ENCODE results near the gene COL4A2.

The COL4A2 gene

DNA sequence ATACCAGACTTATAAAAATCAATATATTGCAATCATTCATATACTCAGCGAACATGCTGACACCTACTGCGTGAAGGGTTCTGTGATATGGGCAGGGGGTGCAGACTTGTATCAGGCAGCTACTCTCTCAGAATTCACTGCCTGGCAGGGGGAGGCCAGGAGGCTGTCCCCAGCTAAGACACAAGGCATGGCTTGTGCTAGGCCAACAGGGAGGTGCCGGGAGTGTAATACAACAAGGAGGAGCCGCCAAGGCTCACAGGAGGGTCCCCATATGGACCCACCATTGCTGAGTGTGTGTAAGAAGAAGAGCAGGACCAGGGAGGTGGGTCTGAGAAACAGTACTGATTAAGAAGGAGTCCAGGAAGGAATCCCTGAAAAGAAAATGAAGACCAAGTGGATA lies 97.2 kb downstream of the COL4A2 start:
- H3K27ac ChIP-seq (replicated peaks; ENCODE audit: low read length) = no peak overlapping the region
- no peak overlapping the region for H2BK15ac ChIP-seq (ENCODE audit: low read length)
- no peak for DNase-seq (ENCODE audit: low spot score)
- no peak overlapping the region for H2AFZ ChIP-seq (ENCODE audit: low read length)
- no CpG with 5 or more reads among the region's 4 CpGs for WGBS, 2 donors (ENCODE audit: extremely low coverage in 2 of 2, insufficient read length in 2 of 2, insufficient replicate concordance in 1 of 2)
- no peak overlapping the region for H3K4me2 ChIP-seq (ENCODE audit: insufficient read depth, low read length, poor library complexity, severe bottlenecking)
- H2BK120ac ChIP-seq (ENCODE audit: low read depth, low read length) = no peak overlapping the region
- H2BK5ac ChIP-seq (ENCODE audit: low read length) = no peak overlapping the region
- H3K23ac ChIP-seq (ENCODE audit: low read depth, low read length, poor library complexity) = no peak overlapping the region
- H3K4ac ChIP-seq (ENCODE audit: low read length) = no peak overlapping the region
- H4K91ac ChIP-seq (ENCODE audit: low read depth, low read length, poor library complexity) = no peak overlapping the region
- no peak overlapping the region for H2BK12ac ChIP-seq (ENCODE audit: low read length)
- no peak overlapping the region for H3K9ac ChIP-seq (ENCODE audit: low read depth, low read length, poor library complexity)
- peaks cover 12 to 29% of the 10 kb centered on the region in 2 donors for H3K36me3 ChIP-seq (replicated peaks in 1 of 2; ENCODE audit: control insufficient read depth in 2 of 2, insufficient read depth in 2 of 2, low read length in 2 of 2)
- no peak overlapping the region for H2AK5ac ChIP-seq (ENCODE audit: low read depth, low read length)
- peaks cover 0 to 3% of the 10 kb centered on the region in 2 donors for H3K4me1 ChIP-seq (ENCODE audit: control insufficient read depth in 2 of 2, insufficient read depth in 1 of 2, low read depth in 1 of 2, low read length in 2 of 2)
- H4K8ac ChIP-seq (ENCODE audit: low read depth, low read length) = no peak overlapping the region
- no peaks in the 10 kb centered on the region for H3K27me3 ChIP-seq (ENCODE audit: control insufficient read depth in 3 of 3, insufficient read depth in 3 of 3, low read depth in 1 of 3, low read length in 3 of 3)
- no peak overlapping the region for H3K18ac ChIP-seq (ENCODE audit: low read length)
- peaks cover 3% of the 10 kb centered on the region for H3K79me1 ChIP-seq (ENCODE audit: low read depth, low read length)
- no peak overlapping the region for H3K14ac ChIP-seq (ENCODE audit: low read length)
- H3K4me3 ChIP-seq (ENCODE audit: low read length in 2 of 2) = no peak overlapping the region
- H3K9me3 ChIP-seq (replicated peaks in 1 of 2; ENCODE audit: control insufficient read depth in 2 of 2, insufficient read depth in 1 of 2, low read depth in 1 of 2, low read length in 2 of 2) = no peaks in the 10 kb centered on the region

DNA sequence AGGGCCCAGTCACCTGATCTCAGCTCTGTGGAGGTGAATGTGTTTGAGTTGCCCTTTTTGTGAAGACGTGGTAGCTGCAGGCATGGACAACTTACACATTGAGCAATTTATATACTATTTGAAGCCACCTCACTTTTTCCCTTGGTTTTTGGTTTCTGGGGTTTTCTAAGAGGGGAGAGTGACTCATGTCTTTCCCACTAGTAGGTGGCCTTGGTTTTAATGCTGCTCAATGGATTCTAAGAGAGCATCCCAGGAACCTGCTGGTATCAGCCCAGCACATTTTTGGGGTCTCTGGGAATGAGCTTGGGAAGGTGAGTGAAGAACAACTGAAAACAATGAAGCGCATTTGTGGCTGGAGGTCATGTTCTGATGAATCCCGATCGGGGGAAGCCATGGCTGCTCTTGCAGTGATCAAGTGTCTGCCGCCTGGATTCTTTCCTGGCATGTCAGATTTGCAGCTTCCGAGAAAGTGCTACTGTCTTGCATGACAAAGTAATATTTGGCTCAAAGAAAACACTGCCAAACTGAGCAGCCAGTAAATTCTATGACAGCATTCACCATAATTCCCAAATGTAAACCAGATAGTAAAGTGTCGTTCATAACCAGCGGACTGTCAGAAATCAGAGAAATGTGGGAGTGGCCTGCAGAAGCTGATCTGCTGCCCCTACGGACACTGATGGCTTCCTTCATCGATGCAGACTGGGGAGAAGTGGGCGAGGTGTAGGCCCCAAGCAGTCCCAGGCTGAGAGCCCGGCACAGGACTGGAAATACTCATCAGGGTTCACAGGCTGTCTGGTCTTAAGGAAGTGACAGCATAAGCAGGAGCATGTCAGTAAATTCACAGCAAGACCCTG lies 98.7 kb downstream of the COL4A2 start:
- Histone ChIP-seq H2BK15ac (ENCODE audit: low read length) (no peak overlapping the region), H3K79me1 (ENCODE audit: low read depth, low read length) (peaks cover 3% of the 10 kb centered on the region), H2AFZ (ENCODE audit: low read length) (no peak overlapping the region), H3K4me1 (ENCODE audit: control insufficient read depth in 2 of 2, insufficient read depth in 1 of 2, low read depth in 1 of 2, low read length in 2 of 2) (peaks cover 0 to 3% of the 10 kb centered on the region in 2 donors), H2AK5ac (ENCODE audit: low read depth, low read length) (no peak overlapping the region), H2BK5ac (ENCODE audit: low read length) (no peak overlapping the region), H3K36me3 (replicated peaks in 1 of 2; ENCODE audit: control insufficient read depth in 2 of 2, insufficient read depth in 2 of 2, low read length in 2 of 2) (peaks cover 12 to 32% of the 10 kb centered on the region in 2 donors), H3K27me3 (ENCODE audit: control insufficient read depth in 3 of 3, insufficient read depth in 3 of 3, low read depth in 1 of 3, low read length in 3 of 3) (no peaks in the 10 kb centered on the region), H2BK120ac (ENCODE audit: low read depth, low read length) (no peak overlapping the region), H3K9ac (ENCODE audit: low read depth, low read length, poor library complexity) (no peak overlapping the region), H3K4ac (ENCODE audit: low read length) (no peak overlapping the region), H3K4me2 (ENCODE audit: insufficient read depth, low read length, poor library complexity, severe bottlenecking) (no peak overlapping the region), H2BK12ac (ENCODE audit: low read length) (no peak overlapping the region), H3K18ac (ENCODE audit: low read length) (peak overlapping the region; percentile 2), H4K8ac (ENCODE audit: low read depth, low read length) (no peak overlapping the region), H3K23ac (ENCODE audit: low read depth, low read length, poor library complexity) (no peak overlapping the region), H3K14ac (ENCODE audit: low read length) (no peak overlapping the region), H3K9me3 (replicated peaks in 1 of 2; ENCODE audit: control insufficient read depth in 2 of 2, insufficient read depth in 1 of 2, low read depth in 1 of 2, low read length in 2 of 2) (no peaks in the 10 kb centered on the region), H3K4me3 (ENCODE audit: low read length in 2 of 2) (no peak overlapping the region), H4K91ac (ENCODE audit: low read depth, low read length, poor library complexity) (no peak overlapping the region), H3K27ac (replicated peaks; ENCODE audit: low read length) (no peak overlapping the region)
- DNase-seq (ENCODE audit: low spot score) = no peak
- WGBS, 2 donors (ENCODE audit: extremely low coverage in 2 of 2, insufficient read length in 2 of 2, insufficient replicate concordance in 1 of 2) = no CpG with 5 or more reads among the region's 12 CpGs

DNA sequence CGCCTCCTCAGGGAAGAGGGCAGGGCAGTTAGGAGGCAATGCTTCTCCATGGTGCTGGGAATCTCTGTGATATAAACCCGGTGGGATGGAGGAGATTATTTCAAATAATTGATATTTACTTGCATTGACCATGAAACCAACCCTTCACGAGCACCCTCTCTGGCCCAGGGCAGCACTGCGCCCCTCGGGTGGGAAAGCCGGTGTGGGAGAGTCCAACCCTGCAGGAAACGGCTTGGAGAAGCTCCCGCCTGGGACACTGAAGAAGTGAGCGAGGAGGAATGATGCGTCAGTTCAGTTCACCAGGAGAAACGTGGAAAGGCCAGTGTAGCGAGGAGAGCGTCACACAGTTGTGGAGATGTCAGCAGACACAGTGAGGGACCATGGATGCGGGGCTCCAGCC lies 99.9 kb downstream of the COL4A2 start:
- peak overlapping the region; percentile 42 for H3K14ac ChIP-seq (ENCODE audit: low read length)
- H4K8ac ChIP-seq (ENCODE audit: low read depth, low read length) = no peak overlapping the region
- H3K27me3 ChIP-seq (ENCODE audit: control insufficient read depth in 3 of 3, insufficient read depth in 3 of 3, low read depth in 1 of 3, low read length in 3 of 3) = no peaks in the 10 kb centered on the region
- H2AFZ ChIP-seq (ENCODE audit: low read length) = no peak overlapping the region
- peak overlapping the region; percentile 38 for H3K23ac ChIP-seq (ENCODE audit: low read depth, low read length, poor library complexity)
- no peak overlapping the region for H3K9ac ChIP-seq (ENCODE audit: low read depth, low read length, poor library complexity)
- no peaks in the 10 kb centered on the region for H3K9me3 ChIP-seq (replicated peaks in 1 of 2; ENCODE audit: control insufficient read depth in 2 of 2, insufficient read depth in 1 of 2, low read depth in 1 of 2, low read length in 2 of 2)
- no CpG with 5 or more reads among the region's 14 CpGs for WGBS, 2 donors (ENCODE audit: extremely low coverage in 2 of 2, insufficient read length in 2 of 2, insufficient replicate concordance in 1 of 2)
- no peak overlapping the region for H3K4me3 ChIP-seq (ENCODE audit: low read length in 2 of 2)
- H3K4me2 ChIP-seq (ENCODE audit: insufficient read depth, low read length, poor library complexity, severe bottlenecking) = no peak overlapping the region
- H3K36me3 ChIP-seq (replicated peaks in 1 of 2; ENCODE audit: control insufficient read depth in 2 of 2, insufficient read depth in 2 of 2, low read length in 2 of 2) = peaks cover 12 to 29% of the 10 kb centered on the region in 2 donors
- peaks cover 3% of the 10 kb centered on the region in 2 donors for H3K4me1 ChIP-seq (ENCODE audit: control insufficient read depth in 2 of 2, insufficient read depth in 1 of 2, low read depth in 1 of 2, low read length in 2 of 2)
- H2BK120ac ChIP-seq (ENCODE audit: low read depth, low read length) = no peak overlapping the region
- no peak for DNase-seq (ENCODE audit: low spot score)
- H3K18ac ChIP-seq (ENCODE audit: low read length) = no peak overlapping the region
- no peak overlapping the region for H2BK12ac ChIP-seq (ENCODE audit: low read length)
- no peak overlapping the region for H2BK15ac ChIP-seq (ENCODE audit: low read length)
- H3K79me1 ChIP-seq (ENCODE audit: low read depth, low read length) = peaks cover 3% of the 10 kb centered on the region
- H3K27ac ChIP-seq (replicated peaks; ENCODE audit: low read length) = no peak overlapping the region
- H2AK5ac ChIP-seq (ENCODE audit: low read depth, low read length) = no peak overlapping the region
- H4K91ac ChIP-seq (ENCODE audit: low read depth, low read length, poor library complexity) = no peak overlapping the region
- no peak overlapping the region for H3K4ac ChIP-seq (ENCODE audit: low read length)
- H2BK5ac ChIP-seq (ENCODE audit: low read length) = no peak overlapping the region

DNA sequence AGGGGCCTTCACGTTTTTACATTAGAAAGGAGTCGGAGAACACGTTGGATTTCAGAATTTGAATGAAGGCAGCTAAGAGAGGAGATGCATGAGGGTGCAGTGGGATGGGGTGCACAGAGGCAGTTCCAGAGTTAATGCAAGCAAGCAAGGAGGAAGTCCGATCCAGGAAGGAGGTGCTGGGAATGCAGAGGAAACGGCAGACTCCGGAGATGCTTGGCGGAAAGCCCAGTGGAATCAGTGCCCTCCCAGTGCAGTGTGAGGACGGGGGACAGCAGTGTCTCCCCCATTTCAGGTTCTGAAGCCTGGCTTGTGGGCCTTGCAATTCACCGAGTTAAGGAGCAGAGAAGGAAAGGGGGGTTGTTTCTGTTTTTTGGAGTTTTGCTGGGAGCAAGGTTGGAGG lies 100.4 kb downstream of the COL4A2 start:
- Histone ChIP-seq H3K4ac (ENCODE audit: low read length) (no peak overlapping the region), H2BK12ac (ENCODE audit: low read length) (no peak overlapping the region), H2AFZ (ENCODE audit: low read length) (no peak overlapping the region), H3K4me2 (ENCODE audit: insufficient read depth, low read length, poor library complexity, severe bottlenecking) (no peak overlapping the region), H3K27me3 (ENCODE audit: control insufficient read depth in 3 of 3, insufficient read depth in 3 of 3, low read depth in 1 of 3, low read length in 3 of 3) (no peaks in the 10 kb centered on the region), H2AK5ac (ENCODE audit: low read depth, low read length) (no peak overlapping the region), H4K8ac (ENCODE audit: low read depth, low read length) (no peak overlapping the region), H3K79me1 (ENCODE audit: low read depth, low read length) (peaks cover 3% of the 10 kb centered on the region), H2BK15ac (ENCODE audit: low read length) (no peak overlapping the region), H4K91ac (ENCODE audit: low read depth, low read length, poor library complexity) (no peak overlapping the region), H3K23ac (ENCODE audit: low read depth, low read length, poor library complexity) (no peak overlapping the region), H3K18ac (ENCODE audit: low read length) (no peak overlapping the region), H3K14ac (ENCODE audit: low read length) (no peak overlapping the region), H3K36me3 (replicated peaks in 1 of 2; ENCODE audit: control insufficient read depth in 2 of 2, insufficient read depth in 2 of 2, low read length in 2 of 2) (peaks cover 12 to 29% of the 10 kb centered on the region in 2 donors), H3K9me3 (replicated peaks in 1 of 2; ENCODE audit: control insufficient read depth in 2 of 2, insufficient read depth in 1 of 2, low read depth in 1 of 2, low read length in 2 of 2) (no peaks in the 10 kb centered on the region), H3K4me3 (ENCODE audit: low read length in 2 of 2) (no peak overlapping the region), H3K4me1 (ENCODE audit: control insufficient read depth in 2 of 2, insufficient read depth in 1 of 2, low read depth in 1 of 2, low read length in 2 of 2) (peaks cover 3 to 4% of the 10 kb centered on the region in 2 donors), H2BK5ac (ENCODE audit: low read length) (no peak overlapping the region), H3K9ac (ENCODE audit: low read depth, low read length, poor library complexity) (no peak overlapping the region), H2BK120ac (ENCODE audit: low read depth, low read length) (no peak overlapping the region), H3K27ac (replicated peaks; ENCODE audit: low read length) (no peak overlapping the region)
- WGBS, 2 donors (ENCODE audit: extremely low coverage in 2 of 2, insufficient read length in 2 of 2, insufficient replicate concordance in 1 of 2) = no CpG with 5 or more reads among the region's 9 CpGs
- DNase-seq (ENCODE audit: low spot score) = no peak
